Adrenal gland (tissue), 5 donors: Measurements from ENCODE around the gene GRIN3B.

ENCODE experiments used
- CTCF ChIP-seq, 6 experiments: fragments of 450-650 bp in 4 of 6; fragments of 200-600 bp in 2 of 6; sonication (generic) in 1 of 6; IDR thresholded peaks; 1 replicate in 5 of 6; 2 replicates in 1 of 6; pipeline versions ENCODE4 v1.5.1 to v1.8.0; 2016 to 2021; ENCODE audit warnings: antibody characterized with exemption in 6 of 6, mild to moderate bottlenecking in 2 of 6, moderate library complexity in 1 of 6
- POLR2A ChIP-seq, 2 donors: fragments of 450-650 bp; IDR thresholded peaks; one replicate each; pipeline ENCODE4 v1.6.1; 2017; ENCODE audit warnings: antibody characterized with exemption in 2 of 2, mild to moderate bottlenecking in 2 of 2, moderate library complexity in 1 of 2
- donor health status: DM: no; HTN: no; CAD: no.

DNA sequence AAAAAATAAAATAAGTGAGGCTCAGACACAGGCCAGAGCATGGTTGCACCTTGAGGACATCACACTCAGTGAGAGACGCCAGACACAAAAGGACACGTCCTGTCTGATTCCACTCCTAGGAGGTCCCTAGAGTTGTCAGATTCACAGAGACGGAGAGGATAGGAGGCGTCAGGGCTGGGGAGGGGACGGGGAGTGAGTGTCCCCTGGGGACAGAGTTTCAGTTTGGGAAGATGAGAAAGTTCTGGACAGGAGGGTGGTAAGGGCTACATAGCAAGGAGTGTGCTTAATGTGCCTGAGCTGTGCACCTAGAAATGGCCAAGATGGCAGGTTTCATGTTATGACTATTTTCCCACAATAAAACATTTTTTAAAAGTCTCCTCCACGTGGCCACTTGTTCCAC lies 2.2 kb upstream of the GRIN3B start:
- TF ChIP-seq CTCF (IDR thresholded peaks at IDR 0.05) (no peak), POLR2A (IDR thresholded peaks at IDR 0.05) (no peak)
